ENCODE measurements around the gene CHGA.

The CHGA gene

DNA sequence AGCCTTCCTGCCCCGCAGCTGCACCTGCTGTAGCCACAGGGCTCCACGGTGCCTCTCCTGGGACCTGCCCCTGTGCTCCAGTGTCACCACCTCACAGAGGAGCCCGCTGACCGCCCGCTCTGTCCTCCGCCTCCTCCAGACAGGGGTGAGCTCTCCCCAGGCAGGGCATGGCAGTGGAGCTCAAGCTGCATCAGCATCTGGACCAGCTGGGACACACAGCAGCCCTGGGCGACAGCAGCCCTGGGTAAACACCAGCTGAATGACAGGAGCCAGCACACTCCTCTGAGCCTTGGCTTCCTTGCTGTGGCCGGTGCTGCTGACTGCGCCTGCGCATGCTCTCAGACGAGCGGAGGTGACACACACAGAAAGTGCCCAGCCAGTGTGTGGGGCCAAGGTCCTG lies 22.0 kb downstream of the CHGA start:
- no peak for DNase-seq (ENCODE audit: low spot score)

GRCh38 chr14:92945544-92945943 lies 22.6 kb downstream of the CHGA start:
- no peak for DNase-seq (ENCODE audit: low spot score)

GRCh38 chr14:92945959-92946846 lies 23.3 kb downstream of the CHGA start:
- no peak for DNase-seq (ENCODE audit: low spot score)

GRCh38 chr14:92946847-92947545 lies 24.0 kb downstream of the CHGA start:
- no peak for DNase-seq (ENCODE audit: low spot score)

DNA sequence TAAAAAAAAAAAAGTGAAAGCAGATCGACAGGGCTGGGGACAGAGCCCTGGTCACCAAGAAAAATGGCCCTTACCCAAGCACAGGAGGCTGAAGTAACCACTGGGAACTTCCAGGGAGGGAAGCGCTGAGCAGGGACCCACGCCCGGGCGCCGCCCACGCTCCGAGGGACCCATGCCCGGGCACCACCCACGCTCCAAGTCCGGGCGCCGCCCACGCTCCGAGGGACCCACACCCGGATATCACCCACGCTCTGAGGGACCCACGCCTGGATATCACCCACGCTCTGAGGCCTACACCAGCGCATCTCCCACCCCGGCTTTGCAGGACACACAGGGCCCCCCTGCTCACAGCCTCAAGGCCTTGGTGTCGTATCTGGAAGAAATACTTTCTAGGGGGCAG lies 25.7 kb downstream of the CHGA start:
- DNase-seq (ENCODE audit: low spot score), result no peak

DNA sequence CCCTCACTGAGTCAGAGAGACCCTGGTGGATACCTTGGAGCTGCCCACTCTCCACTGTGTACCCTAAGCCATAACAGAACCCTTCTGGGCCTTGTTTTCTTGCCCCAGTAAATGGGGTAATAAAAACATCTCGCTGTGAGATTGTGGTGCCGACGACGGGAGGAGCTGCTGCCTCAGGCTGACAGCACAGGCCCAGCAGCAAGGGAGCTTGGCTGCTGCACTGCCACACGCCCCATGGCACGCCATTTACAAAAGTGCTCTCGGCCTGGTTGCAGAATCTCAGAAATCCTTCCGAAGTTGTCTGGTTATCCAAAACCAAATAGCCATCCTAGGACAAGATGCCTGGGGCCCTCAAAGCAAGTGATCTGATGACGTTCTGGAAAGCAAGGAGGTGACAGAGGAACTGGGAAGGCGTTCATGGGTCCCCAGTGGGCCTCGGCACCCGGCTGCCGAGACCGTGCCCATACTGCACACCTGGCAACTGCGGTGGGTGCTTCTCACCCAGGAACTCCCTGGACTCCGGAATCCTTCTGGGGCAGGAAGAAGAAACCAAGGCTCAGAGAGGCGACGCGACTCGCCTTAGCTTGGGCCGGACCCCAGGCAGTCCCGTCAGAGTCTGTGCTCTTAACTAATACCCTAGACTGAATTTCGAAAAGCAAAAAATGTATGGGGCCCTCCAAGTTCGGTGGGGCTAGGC lies 26.7 kb downstream of the CHGA start:
- DNase-seq (ENCODE audit: low spot score), result no peak

DNA sequence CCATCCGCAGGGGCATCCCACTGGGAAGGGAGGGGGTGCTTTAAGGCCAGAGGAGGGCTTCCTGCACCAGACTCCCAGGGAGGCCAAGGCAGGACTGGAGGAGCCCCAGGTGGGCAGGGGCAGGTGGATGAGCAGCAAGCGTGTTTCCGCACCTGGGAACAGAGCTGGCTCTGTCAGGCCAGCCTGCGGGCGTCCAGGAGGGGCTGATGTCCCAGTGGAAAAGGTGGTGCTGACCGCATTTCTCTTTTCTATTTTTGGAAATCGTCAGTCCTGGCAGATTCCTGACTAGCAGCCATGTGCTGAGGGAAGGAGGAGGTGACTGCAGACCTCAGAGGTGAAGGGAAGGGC lies 27.2 kb downstream of the CHGA start:
- DNase-seq (ENCODE audit: low spot score), result no peak

GRCh38 chr14:92950773-92951172 lies 27.8 kb downstream of the CHGA start:
- no peak for DNase-seq (ENCODE audit: low spot score)

GRCh38 chr14:92951261-92951660 lies 28.3 kb downstream of the CHGA start:
- no peak for DNase-seq (ENCODE audit: low spot score)

DNA sequence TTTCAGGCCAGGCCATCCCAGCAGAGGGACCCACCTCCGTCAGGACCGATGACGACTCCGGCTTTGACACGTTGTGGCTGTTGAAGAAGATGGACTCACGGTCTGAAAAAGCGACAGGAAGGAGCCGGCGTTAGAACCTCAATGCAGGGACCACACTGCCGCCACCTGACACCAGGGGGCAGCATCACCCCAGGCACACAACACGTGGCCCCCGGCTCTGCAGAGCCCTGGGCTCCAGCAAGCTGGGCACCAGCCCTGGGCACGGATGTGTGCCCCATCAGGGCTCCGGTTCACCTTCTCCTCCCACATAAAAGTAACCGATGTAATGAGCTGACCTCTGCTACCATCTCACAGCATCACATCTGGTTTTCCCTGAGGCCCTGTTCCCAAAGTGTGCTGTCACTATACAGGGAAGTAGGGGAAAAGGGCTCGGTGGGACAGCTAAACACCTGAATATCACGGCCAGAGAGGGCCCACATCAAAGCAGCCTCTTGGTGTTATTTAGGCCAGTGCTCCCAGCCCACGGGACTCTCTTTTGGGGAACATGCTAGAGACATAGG lies 29.0 kb downstream of the CHGA start:
- peak; percentile 83 for DNase-seq (ENCODE audit: low spot score)

DNA sequence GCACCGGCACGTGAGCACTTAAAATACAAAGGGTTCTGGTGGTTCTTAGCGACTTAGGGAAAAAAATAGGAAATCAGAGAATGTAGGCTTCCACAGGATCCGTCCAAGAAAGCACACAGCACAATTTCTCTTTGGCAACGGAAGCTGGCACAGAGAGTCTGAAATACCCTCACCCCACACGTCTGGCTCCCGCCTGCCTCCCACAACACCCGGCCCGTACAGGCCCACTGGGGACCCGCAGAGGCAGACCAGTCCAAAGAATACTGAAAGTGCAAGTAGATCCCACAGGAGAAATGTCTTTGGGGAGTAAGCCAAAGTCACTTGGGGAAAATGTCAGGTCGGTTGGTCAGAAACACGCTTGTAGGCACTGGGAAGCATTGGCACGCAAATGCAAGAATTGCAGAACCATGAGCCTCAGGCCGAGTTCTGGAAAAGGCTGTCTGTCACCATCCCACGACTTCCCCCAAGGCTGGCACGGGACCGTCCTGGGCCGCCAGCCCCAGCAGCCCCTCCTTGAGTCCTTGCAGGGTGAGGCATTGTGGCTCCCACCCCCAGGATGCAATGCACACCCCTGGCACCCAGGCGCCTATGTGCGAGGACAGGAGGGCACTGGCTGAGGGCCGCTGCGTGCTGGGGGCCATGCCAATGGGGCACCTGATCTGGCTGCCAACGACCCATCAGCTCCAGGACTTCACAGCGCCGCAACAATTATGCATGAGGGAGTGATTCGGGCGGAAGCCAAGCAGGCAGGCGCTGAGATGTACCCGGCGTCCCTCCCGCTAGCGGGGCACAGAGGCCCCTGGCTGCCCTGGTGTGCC lies 29.7 kb downstream of the CHGA start:
- DNase-seq (ENCODE audit: low spot score), result peak; percentile 49

DNA sequence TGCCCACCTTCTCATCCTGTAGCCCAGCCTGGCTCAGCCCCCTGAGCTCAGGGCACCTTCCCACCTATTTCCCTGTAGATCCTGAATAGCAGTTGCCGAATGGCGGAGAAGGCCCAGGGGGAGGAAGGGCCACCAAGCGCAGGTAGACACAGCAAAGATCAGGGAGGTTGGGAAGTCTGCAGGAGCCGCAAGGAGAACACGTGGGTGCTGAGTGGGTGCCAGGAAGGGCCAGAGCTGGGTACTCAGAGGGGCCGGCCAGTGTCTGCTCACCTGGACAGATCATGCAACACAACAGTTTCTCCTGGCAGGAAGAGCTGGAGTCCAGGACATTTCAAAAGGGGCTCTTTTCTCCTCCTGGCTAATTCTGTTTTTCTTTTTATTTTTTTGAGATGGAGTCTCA lies 30.6 kb downstream of the CHGA start:
- DNase-seq (ENCODE audit: low spot score), result no peak

- no peak for DNase-seq (ENCODE audit: low spot score)
These were observed 32.0 kb downstream of the CHGA start for GRCh38 chr14:92954933-92955332.

DNA sequence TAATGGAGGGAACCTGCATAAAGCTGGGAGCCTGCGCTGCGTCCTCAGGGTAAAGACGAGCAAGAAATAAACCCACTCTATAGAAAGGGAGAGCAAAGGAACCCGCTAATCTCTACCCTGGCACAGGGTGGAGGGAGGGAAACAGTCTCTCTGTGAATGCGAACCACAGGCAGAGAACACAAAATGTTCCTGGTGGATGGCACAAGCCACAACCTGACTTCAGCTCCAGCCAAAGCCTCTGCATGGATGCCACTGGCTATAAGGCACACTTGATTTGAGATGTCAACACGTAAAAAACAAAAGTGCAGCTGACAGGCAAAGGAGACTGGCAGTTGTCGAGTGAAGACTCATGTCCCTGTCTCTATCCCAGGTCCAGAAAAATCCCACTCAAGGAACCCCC lies 32.4 kb downstream of the CHGA start:
- no peak for DNase-seq (ENCODE audit: low spot score)

GRCh38 chr14:92956961-92957360 lies 34.0 kb downstream of the CHGA start:
- no peak for DNase-seq (ENCODE audit: low spot score)

GRCh38 chr14:92958373-92959188 lies 35.6 kb downstream of the CHGA start:
- peak; percentile 94 for DNase-seq (ENCODE audit: low spot score)

DNA sequence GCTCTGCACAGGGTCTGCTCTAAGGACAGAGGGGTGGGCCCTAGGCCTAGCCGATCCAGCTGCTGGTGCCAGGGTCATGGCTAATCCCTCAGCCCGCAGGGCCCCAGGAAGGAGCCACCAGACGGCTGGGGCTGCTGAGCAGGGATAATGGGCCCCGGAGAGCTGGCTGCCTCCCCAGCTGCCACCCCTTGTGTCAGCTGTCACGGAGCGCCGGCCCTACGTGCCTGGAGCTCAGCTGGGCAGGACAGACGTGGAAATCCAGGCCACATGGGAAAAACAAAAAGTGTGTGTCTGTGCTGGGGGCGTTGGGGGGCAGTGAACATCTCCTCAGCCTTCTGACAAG lies 36.2 kb downstream of the CHGA start:
- DNase-seq (ENCODE audit: low spot score), result peak; percentile 88

GRCh38 chr14:92959761-92960680 lies 37.1 kb downstream of the CHGA start:
- no peak for DNase-seq (ENCODE audit: low spot score)

DNA sequence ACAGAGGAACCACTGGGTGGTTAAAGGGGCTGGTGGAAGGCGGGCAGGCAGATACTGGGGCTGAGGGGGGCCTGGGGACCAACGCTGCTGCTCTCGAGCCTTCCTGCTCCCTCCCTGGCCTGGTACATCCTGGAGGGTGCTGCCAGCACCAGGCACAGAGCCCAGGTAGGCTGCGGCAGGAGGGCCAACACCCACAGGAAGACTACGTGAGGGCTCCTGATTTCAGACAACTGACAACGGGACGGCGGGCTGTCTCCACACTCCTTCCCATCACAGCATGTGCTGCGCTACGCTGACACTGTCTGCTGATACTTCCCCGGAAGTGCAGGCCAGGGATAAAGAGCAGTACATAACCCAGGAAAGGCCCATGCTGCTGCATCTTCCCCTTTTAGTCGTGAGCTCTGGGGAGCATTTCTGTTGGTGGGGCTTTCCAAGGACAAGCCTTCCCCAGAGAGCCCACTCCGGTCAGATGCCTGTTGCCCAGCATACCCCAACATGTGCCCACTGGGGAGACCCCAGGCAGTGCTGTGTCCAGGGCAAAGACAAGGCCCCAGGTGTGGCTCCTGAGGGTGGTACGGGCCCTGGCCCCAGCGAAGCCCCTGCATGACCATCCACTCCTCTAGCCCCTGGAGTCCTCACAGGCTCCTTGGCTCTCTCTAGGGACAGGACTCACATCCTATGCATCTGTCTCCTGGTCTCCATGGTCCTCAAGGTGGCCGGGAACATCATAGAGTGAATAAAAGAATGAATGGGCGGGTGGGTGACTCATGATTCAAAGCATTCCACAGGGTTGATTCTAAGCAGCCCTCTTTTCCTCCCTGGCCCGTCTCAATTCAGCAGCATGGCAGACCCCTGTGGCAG lies 38.0 kb downstream of the CHGA start:
- DNase-seq (ENCODE audit: low spot score), result no peak
